22Rv1 (cell line): Measurements from ENCODE around the gene CHD9.
A peak's percentile ranks its signal among the peaks of the same experiment; 100 is the strongest.

ENCODE experiments used
- H3K27ac ChIP-seq: fragments of 450-650 bp; 2 replicates; pipeline ENCODE4 v1.5.1; 2017
- CTCF ChIP-seq: fragments of 450-650 bp; IDR thresholded peaks from 2 replicates; pipeline ENCODE4 v1.5.1; 2017; ENCODE audit warnings: mild to moderate bottlenecking
- ZFX ChIP-seq: fragments of 450-650 bp; IDR thresholded peaks from 2 replicates; pipeline ENCODE4 v1.6.1; 2017; ENCODE audit warnings: antibody characterized with exemption, borderline replicate concordance

CHD9 gene

GRCh38 chr16:53207810-53208752 is 153.3 kb downstream of the CHD9 start:
- H3K27ac ChIP-seq, result no peak overlapping the region
- TF ChIP-seq ZFX (no peak), CTCF (peak; percentile 65)

GRCh38 chr16:53209429-53209828 is 154.6 kb downstream of the CHD9 start:
- H3K27ac ChIP-seq, result no peak overlapping the region
- TF ChIP-seq CTCF (no peak), ZFX (no peak)

GRCh38 chr16:53209877-53210276 is 155.1 kb downstream of the CHD9 start:
- no peak overlapping the region for H3K27ac ChIP-seq

GRCh38 chr16:53211253-53211652 is 156.5 kb downstream of the CHD9 start:
- no peak for TF ChIP-seq ZFX
- TF ChIP-seq CTCF, result no peak
- no peak overlapping the region for H3K27ac ChIP-seq

More at GRCh38 chr16:53209877-53210276, 155.1 kb downstream of the CHD9 start:
- no peak for TF ChIP-seq ZFX
- no peak for TF ChIP-seq CTCF

GRCh38 chr16:53212893-53213223 is 158.1 kb downstream of the CHD9 start:
- TF ChIP-seq CTCF (no peak), ZFX (no peak)
- H3K27ac ChIP-seq, result no peak overlapping the region

GRCh38 chr16:53213542-53213941 is 158.8 kb downstream of the CHD9 start:
- no peak overlapping the region for H3K27ac ChIP-seq
- no peak for TF ChIP-seq CTCF
- TF ChIP-seq ZFX, result no peak

GRCh38 chr16:53216798-53217197 is 162.0 kb downstream of the CHD9 start:
- H3K27ac ChIP-seq, result no peak overlapping the region

More at GRCh38 chr16:53216798-53217197, 162.0 kb downstream of the CHD9 start:
- TF ChIP-seq CTCF, result no peak
- no peak for TF ChIP-seq ZFX
